ENCODE data around the gene PKLR. TPM values are rescaled to one million over a fixed set of nuclear protein-coding genes. Genes with fewer than 3 reads are reported as not detected.

PKLR gene
- total and polyA plus RNA-seq, 9 donors = 0.41 TPM; not detected in 8

- WGBS, 3 donors = 0 to 1% (median 0%) methylated on average over 21 to 29 of the region's 29 CpGs
- Histone ChIP-seq H3K9me3 (no peaks in the 10 kb centered on the region), H3K27me3 (no peaks in the 10 kb centered on the region), H3K27ac (peak overlapping the region; percentile 94 to 96), H3K4me1 (ENCODE audit: insufficient read depth) (peaks cover 7% of the 10 kb centered on the region), H3K4me3 (peak overlapping the region; percentile 74), H3K36me3 (no peaks in the 10 kb centered on the region)
- intact Hi-C loops (cut with DNase I) = loop anchor here (5.0 to 10.0 kb wide), 6 partner anchors 46 to 149 kb away; partner anchors contain the start of genes HCN3 (in 3 of the 4), ENTREP3 (in 2 of the 4), KRTCAP2 (in 1 of the 4) and MTX1 (in 1 of the 4)
- peak; percentile 90 to 94 (median 93) for DNase-seq
- TF ChIP-seq POLR2A (IDR thresholded peaks at IDR 0.05) (no peak), EP300 (IDR thresholded peaks at IDR 0.05) (no peak), CTCF (IDR thresholded peaks at IDR 0.05) (no peak)
Measured at GRCh38 chr1:155323729-155324036, 22.4 kb upstream of the PKLR start.

DNA sequence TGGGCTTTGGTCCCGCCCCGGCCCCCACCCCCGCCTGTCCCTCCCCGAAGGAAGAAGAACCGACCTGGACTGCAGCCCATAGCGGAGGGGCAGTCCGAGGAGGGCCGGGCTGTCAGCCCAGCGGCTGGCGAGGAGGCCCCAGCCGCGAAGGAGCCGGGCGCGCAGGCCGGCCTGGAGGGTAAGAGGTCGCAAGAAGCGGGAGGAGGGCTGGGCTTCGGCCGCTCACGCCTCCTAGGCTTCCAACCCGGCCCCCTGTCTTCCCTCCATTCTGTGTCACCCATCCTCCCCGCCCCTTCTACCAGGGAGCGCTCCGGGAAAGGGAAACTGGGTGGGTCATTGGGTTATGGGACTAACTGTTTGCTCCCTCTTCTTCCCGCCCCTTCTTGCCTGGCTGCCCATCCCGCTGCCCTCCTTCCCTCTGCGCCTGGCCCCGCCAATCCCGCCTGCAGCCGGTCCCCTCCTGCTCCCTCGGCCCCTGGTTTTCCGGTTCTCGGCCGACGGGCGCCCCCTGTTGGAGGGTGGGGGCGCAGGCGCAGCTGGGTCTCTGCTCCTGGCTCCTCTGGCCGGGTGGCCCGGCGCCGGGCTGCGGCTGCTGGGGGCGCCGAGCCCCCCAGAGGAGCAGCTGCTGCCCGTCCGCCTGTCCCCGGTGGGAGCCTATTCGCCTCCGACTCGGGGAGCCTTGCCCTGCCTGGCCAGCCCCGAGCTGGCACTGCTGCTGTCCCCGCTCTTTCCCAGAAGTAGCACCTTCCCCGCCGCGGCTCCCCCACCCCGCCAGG, 21.9 kb upstream of the PKLR start:
- H3K27me3 ChIP-seq = no peaks in the 10 kb centered on the region
- peaks cover 7% of the 10 kb centered on the region for H3K4me1 ChIP-seq (ENCODE audit: insufficient read depth)
- WGBS, 3 donors = 1% methylated on average over 23 to 58 of the region's 58 CpGs
- peak overlapping the region; percentile 74 for H3K4me3 ChIP-seq
- TF ChIP-seq POLR2A (IDR thresholded peaks at IDR 0.05) (peak; percentile 46), CTCF (IDR thresholded peaks at IDR 0.05) (peak; percentile 96 to 97 (median 97)), EP300 (IDR thresholded peaks at IDR 0.05) (peak; percentile 8)
- DNase-seq = peak; percentile 86 to 93 (median 91)
- intact Hi-C loops (cut with DNase I) = loop anchor here (5.0 to 10.0 kb wide), 6 partner anchors 46 to 148 kb away; partner anchors contain the start of genes HCN3 (in 3 of the 4), ENTREP3 (in 2 of the 4), KRTCAP2 (in 1 of the 4) and MTX1 (in 1 of the 4)
- peak overlapping the region; percentile 94 to 96 for H3K27ac ChIP-seq
- no peaks in the 10 kb centered on the region for H3K9me3 ChIP-seq
- no peaks in the 10 kb centered on the region for H3K36me3 ChIP-seq

- TF ChIP-seq EP300 (IDR thresholded peaks at IDR 0.05) = no peak
- TF ChIP-seq CTCF (IDR thresholded peaks at IDR 0.05) = no peak
- no peak for TF ChIP-seq POLR2A (IDR thresholded peaks at IDR 0.05)
- Histone ChIP-seq H3K4me1 (ENCODE audit: insufficient read depth) (peaks cover 7% of the 10 kb centered on the region), H3K36me3 (no peaks in the 10 kb centered on the region), H3K27ac (peak overlapping the region; percentile 94 to 96), H3K4me3 (peak overlapping the region; percentile 74), H3K27me3 (no peaks in the 10 kb centered on the region), H3K9me3 (no peaks in the 10 kb centered on the region)
- DNase-seq = peak in 4 of 5 donors; percentile 51 to 71 (median 66)
- WGBS, 3 donors = 1% methylated on average over 23 to 28 of the region's 28 CpGs
- intact Hi-C loops (cut with DNase I) = loop anchor here (5.0 to 10.0 kb wide), 6 partner anchors 45 to 148 kb away; partner anchors contain the start of genes HCN3 (in 3 of the 4), ENTREP3 (in 2 of the 4), KRTCAP2 (in 1 of the 4) and MTX1 (in 1 of the 4)
Measured at GRCh38 chr1:155322571-155322952, 21.3 kb upstream of the PKLR start.

DNA sequence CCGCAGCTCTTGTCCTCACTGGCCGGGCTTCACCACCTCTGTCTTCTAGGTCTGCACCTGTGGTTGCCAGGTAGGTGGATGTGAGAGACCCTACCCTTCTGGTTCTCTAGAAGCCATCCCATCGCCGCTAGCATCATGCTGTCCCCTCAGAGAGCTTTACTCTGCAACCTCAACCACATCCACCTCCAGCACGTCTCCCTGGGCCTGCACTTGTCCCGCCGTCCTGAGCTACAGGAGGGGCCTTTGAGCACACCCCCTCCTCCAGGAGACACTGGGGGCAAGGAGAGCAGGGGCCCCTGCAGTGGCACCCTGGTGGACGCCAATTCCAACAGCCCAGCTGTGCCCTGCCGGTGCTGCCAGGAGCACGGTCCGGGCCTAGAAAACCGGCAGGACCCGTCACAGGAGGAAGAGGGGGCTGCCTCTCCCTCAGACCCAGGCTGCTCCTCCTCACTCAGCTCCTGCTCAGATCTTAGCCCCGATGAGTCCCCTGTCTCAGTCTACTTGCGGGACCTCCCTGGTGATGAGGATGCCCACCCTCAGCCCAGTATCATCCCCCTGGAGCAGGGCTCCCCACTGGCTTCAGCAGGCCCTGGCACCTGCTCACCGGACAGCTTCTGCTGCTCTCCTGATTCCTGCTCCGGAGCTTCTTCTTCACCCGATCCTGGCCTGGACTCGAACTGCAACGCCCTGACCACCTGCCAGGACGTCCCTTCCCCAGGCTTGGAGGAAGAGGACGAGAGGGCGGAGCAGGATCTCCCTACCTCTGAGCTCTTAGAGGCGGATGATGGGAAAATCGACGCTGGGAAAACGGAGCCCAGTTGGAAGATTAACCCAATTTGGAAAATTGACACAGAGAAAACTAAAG, 20.6 kb upstream of the PKLR start:
- DNase-seq = peak; percentile 40 to 62 (median 47)
- no peaks in the 10 kb centered on the region for H3K27me3 ChIP-seq
- H3K4me3 ChIP-seq = peak overlapping the region; percentile 74
- H3K36me3 ChIP-seq = no peaks in the 10 kb centered on the region
- H3K4me1 ChIP-seq (ENCODE audit: insufficient read depth) = peaks cover 7% of the 10 kb centered on the region
- WGBS, 3 donors = 31 to 34% (median 33%) methylated on average over 27 of the region's 27 CpGs
- H3K27ac ChIP-seq = peak overlapping the region; percentile 94 to 96
- H3K9me3 ChIP-seq = no peaks in the 10 kb centered on the region
- intact Hi-C loops (cut with DNase I) = loop anchor here (5.0 to 10.0 kb wide), 6 partner anchors 45 to 147 kb away; partner anchors contain the start of genes HCN3 (in 3 of the 4), ENTREP3 (in 2 of the 4), KRTCAP2 (in 1 of the 4) and MTX1 (in 1 of the 4)
- TF ChIP-seq POLR2A (IDR thresholded peaks at IDR 0.05) = no peak
- TF ChIP-seq EP300 (IDR thresholded peaks at IDR 0.05) = no peak
- no peak for TF ChIP-seq CTCF (IDR thresholded peaks at IDR 0.05)
